Thoracic aorta (tissue), 2 donors: ENCODE data around the gene RAB33A. TPM values are rescaled to one million over a fixed set of nuclear protein-coding genes. Genes with fewer than 3 reads are reported as not detected.
A peak's percentile ranks its signal among the peaks of the same experiment; 100 is the strongest.

Experiments used
- ATAC-seq: fragments of 150-250 bp; one replicate; pipeline ENCODE4 v1.8.0; 2017; ENCODE audit warnings: low read depth; ENCODE audit not compliant: insufficient number of reproducible peaks, low FRiP score
- DNase-seq: peaks from one replicate; pipeline ENCODE4 v3.0.0-alpha.2; 2020; ENCODE audit warnings: low spot score
- H3K27ac ChIP-seq, 2 donors: fragments of 200-600 bp; sonication (generic); 1 replicate in 1 of 2; 2 replicates in 1 of 2; pipeline ENCODE4 v1.5.1; 2016; ENCODE audit warnings: mild to moderate bottlenecking in 2 of 2, moderate library complexity in 2 of 2
- H3K27me3 ChIP-seq: fragments of 200-600 bp; sonication (generic); replicated peaks from 2 replicates; pipeline ENCODE4 v1.6.0; 2016; ENCODE audit warnings: mild to moderate bottlenecking; ENCODE audit not compliant: insufficient read depth
- H3K36me3 ChIP-seq: fragments of 200-600 bp; sonication (generic); one replicate; pipeline ENCODE4 v1.5.1; 2016
- H3K4me1 ChIP-seq, 2 donors: fragments of 200-600 bp; sonication (generic); 1 replicate in 1 of 2; 2 replicates in 1 of 2; pipeline versions ENCODE4 v1.5.1 to v1.6.0; 2016; ENCODE audit warnings: low read depth in 2 of 2, mild to moderate bottlenecking in 1 of 2; ENCODE audit not compliant: control insufficient read depth in 1 of 2
- H3K4me3 ChIP-seq: fragments of 200-600 bp; sonication (generic); 2 replicates; pipeline ENCODE4 v1.5.1; 2016; ENCODE audit warnings: mild to moderate bottlenecking
- H3K9me3 ChIP-seq: fragments of 200-600 bp; sonication (generic); 2 replicates; pipeline ENCODE4 v1.5.1; 2016
- total RNA-seq, 2 donors: library from RNA; depleted of rRNA; stranded (reverse); fragments of >200 nt; gene quantifications; one replicate each; pipeline versions ENCODE4 v1.1.0 to v1.2.3, GENCODE V29; 2016
- TF ChIP-seq, protein P1 (sequence below): fragments of 200-600 bp; sonication (generic); IDR thresholded peaks from one replicate; pipeline ENCODE4 v1.5.1; 2019; ENCODE audit warnings: antibody characterized with exemption

The RAB33A gene
- not detected for total RNA-seq

DNA sequence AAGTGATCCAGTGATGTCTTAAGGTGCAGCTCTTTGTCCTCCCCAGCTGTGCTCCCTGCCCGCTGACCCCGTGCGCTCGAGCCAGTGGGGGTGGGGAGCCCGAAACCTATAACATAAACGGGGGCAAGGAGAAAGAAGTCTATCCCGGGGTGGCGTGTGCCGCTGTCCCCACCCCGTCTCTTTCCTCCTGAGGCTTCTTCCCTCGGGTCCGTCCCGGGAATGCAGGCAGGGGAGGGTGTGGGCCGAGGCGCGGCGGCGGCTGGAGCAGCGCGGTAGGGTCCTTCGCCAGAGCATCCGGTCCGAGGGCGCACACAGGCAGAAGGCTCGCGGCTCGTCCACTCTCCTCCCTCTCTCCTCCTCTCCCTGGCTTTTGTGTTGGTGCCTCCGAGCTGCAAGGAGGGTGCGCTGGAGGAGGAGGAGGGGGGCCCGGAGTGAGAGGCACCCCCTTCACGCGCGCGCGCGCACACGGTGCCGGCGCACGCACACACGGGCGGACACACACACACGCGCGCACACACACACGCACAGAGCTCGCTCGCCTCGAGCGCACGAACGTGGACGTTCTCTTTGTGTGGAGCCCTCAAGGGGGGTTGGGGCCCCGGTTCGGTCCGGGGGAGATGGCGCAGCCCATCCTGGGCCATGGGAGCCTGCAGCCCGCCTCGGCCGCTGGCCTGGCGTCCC is at the start of gene RAB33A:
Gene RAB33A (plus strand): TSS at position 517 of the 681 bp plus-strand sequence. CDS start 101 bp downstream, at position 618.
- H3K9me3 ChIP-seq: no peaks in the 10 kb centered on the region
- DNase-seq (no peak), ATAC-seq (no peak)
- no peaks in the 10 kb centered on the region for H3K27me3 ChIP-seq
- peak within 1 kb of the TSS; percentile 74 for H3K4me3 ChIP-seq
- peak within 1 kb of the TSS in 1 of 2 donors; percentile 69 for H3K27ac ChIP-seq
- H3K36me3 ChIP-seq: no peaks in the 10 kb centered on the region
- H3K4me1 ChIP-seq: peaks cover 6 to 27% of the 10 kb centered on the region in 2 donors
- TF ChIP-seq, protein P1, sequence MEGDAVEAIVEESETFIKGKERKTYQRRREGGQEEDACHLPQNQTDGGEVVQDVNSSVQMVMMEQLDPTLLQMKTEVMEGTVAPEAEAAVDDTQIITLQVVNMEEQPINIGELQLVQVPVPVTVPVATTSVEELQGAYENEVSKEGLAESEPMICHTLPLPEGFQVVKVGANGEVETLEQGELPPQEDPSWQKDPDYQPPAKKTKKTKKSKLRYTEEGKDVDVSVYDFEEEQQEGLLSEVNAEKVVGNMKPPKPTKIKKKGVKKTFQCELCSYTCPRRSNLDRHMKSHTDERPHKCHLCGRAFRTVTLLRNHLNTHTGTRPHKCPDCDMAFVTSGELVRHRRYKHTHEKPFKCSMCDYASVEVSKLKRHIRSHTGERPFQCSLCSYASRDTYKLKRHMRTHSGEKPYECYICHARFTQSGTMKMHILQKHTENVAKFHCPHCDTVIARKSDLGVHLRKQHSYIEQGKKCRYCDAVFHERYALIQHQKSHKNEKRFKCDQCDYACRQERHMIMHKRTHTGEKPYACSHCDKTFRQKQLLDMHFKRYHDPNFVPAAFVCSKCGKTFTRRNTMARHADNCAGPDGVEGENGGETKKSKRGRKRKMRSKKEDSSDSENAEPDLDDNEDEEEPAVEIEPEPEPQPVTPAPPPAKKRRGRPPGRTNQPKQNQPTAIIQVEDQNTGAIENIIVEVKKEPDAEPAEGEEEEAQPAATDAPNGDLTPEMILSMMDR: no peak

DNA sequence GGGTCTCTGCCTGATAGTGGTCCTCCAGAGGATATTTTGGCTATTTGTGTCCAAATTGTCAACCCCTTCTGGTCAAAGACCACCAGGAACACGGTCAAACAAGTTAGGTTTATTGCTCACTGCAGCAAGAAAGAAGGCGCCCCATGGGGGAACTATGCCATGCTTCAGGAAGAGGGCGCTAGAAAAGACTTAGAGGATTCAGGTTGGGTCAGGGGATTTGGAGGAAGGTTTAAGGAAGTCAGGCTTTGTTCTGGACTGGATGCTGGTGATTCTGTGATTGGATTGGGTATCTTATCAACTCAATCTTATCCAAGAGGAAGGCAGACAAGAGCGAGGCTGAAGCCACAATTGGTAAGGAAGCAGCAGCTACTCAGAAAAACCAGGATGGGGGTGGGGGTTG is 47.2 kb upstream of the RAB33A start:
- TF ChIP-seq, protein P1: no peak

DNA sequence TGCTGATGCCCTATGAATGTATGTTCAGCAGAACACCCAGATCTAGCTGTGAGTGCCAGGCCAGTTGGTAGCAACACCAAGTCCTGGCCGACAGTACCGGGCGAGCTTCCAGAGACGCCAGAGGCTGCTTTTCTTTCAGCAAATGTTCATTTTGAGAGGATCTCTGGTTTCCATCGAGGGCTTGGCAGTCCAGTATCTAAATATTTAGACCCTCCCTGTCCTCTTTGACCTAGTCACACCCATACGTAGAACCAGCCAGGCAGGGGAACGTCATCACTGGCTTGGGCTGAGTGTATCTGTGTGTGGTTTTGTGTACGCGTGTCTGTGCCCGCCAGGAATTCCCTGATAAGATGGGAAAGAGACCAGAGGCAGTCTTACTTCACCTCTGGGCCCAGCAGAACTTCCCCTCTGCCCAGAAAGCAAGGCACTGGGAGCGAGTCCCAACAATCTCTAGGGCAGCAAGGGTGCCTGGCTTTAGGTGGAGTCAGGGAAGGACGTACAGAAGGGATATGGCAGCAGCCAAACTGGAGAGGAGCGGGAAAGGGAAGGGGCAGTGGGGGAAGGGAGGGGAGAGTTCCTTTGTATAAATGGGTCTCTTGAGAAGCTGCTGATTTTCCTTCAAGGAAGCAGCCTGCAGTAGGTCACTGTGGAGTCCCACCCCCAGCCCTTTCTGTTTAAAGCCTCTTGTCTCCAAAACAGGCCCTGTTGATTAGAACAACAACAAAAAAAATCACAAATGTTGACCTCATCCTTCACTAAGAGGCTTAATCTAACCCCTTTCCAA is 46.5 kb upstream of the RAB33A start:
- TF ChIP-seq, protein P1: no peak
- peak; percentile 44 for ATAC-seq
- Histone ChIP-seq H3K27ac (peak overlapping the region; percentile 65 to 71), H3K9me3 (no peaks in the 10 kb centered on the region), H3K27me3 (no peaks in the 10 kb centered on the region), H3K4me3 (peak overlapping the region; percentile 19), H3K36me3 (no peaks in the 10 kb centered on the region), H3K4me1 (peaks cover 0 to 14% of the 10 kb centered on the region in 2 donors)
- peak; percentile 50 for DNase-seq

More for the DNA sequence above, 47.2 kb upstream of the RAB33A start:
- no peak for ATAC-seq
- no peaks in the 10 kb centered on the region for H3K27me3 ChIP-seq
- peaks cover 0 to 15% of the 10 kb centered on the region in 2 donors for H3K4me1 ChIP-seq
- no peaks in the 10 kb centered on the region for H3K36me3 ChIP-seq
- peak overlapping the region in 1 of 2 donors; percentile 71 for H3K27ac ChIP-seq
- no peak for DNase-seq
- H3K4me3 ChIP-seq: no peak overlapping the region
- H3K9me3 ChIP-seq: no peaks in the 10 kb centered on the region

DNA sequence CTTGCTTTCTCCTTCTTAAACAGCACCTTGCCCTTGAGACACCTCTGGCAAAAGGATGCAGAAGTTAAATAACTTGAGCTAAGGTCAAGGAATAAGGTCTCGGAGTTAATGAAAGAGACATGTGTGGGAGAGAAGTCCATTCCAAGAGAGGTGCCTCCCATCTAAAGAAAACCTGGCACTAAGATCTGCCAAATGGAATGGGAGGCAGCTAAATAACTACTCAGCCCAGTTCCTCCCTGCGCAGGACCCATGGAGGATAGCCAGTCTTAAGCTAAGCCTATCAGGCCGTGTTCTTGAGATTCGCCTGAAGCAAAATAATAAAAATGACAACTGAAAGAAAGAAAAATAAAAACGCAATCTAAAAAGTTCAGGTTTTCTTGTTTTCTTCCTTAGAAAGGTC is 40.8 kb upstream of the RAB33A start:
- DNase-seq (no peak), ATAC-seq (no peak)
- Histone ChIP-seq H3K4me1 (peaks cover 0 to 1% of the 10 kb centered on the region in 2 donors), H3K9me3 (no peaks in the 10 kb centered on the region), H3K27ac (no peak overlapping the region), H3K36me3 (peaks cover 3% of the 10 kb centered on the region), H3K27me3 (no peaks in the 10 kb centered on the region), H3K4me3 (no peak overlapping the region)
- TF ChIP-seq, protein P1: no peak

DNA sequence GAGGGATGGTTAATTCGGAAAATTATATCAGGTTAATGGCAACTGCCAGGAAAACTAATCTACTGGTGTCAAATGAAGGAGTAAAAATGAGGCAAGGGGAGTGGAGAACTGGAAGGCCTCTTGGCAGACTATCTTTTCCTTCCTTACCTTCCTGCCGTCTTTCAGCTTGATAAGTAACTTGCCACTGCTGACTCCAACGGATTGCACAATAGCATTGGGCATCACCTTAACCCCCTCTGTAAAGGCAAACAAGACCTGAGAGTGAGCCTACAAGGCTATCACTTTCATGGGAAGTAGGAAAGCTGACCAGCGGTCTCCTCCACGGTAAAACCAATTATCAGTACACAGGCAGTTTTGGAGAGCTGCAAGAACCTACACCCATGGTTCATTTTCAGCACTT is 35.3 kb upstream of the RAB33A start:
- Histone ChIP-seq H3K4me1 (no peaks in the 10 kb centered on the region), H3K9me3 (no peaks in the 10 kb centered on the region), H3K27me3 (no peaks in the 10 kb centered on the region), H3K4me3 (no peak overlapping the region), H3K36me3 (peaks cover 4% of the 10 kb centered on the region), H3K27ac (no peak overlapping the region)
- TF ChIP-seq, protein P1: no peak
- DNase-seq (no peak), ATAC-seq (no peak)
